PFSK-1 (cell line): ENCODE measurements around the gene SP1.
A peak's percentile ranks its signal among the peaks of the same experiment; 100 is the strongest.

Experiments used
- FOXP2 ChIP-seq: optimal IDR thresholded peaks from 2 replicates; pipeline ENCODE3; 2011; ENCODE audit warnings: borderline replicate concordance, control low read depth, inconsistent platforms; ENCODE audit not compliant: insufficient read depth; ENCODE audit errors: extremely low read length, extremely low read depth
- POLR2AphosphoS5 ChIP-seq: IDR thresholded peaks from 2 replicates; pipeline ENCODE4 v1.6.1; 2012; ENCODE audit warnings: low read depth, mild to moderate bottlenecking, control low read depth, low read length, moderate library complexity
- SIN3A ChIP-seq: IDR thresholded peaks from 2 replicates; pipeline ENCODE4 v1.6.1; 2012; ENCODE audit warnings: mild to moderate bottlenecking, low read length, moderate library complexity, borderline replicate concordance; ENCODE audit not compliant: insufficient read depth
- TAF1 ChIP-seq: IDR thresholded peaks from 2 replicates; pipeline ENCODE4 v1.6.1; 2012; ENCODE audit warnings: low read length, control low read depth, borderline replicate concordance; ENCODE audit not compliant: insufficient read depth
- TF ChIP-seq, protein P1 (sequence below), 2 experiments: IDR thresholded peaks; 2 replicates each; pipeline versions ENCODE4 v1.6.1 to v1.8.0; 2011 to 2012; ENCODE audit warnings: low read depth in 2 of 2, low read length in 2 of 2, control low read depth in 1 of 2, inconsistent platforms in 1 of 2, mild to moderate bottlenecking in 1 of 2, moderate library complexity in 1 of 2; ENCODE audit not compliant: insufficient read depth in 1 of 2

SP1 gene

GRCh38 chr12:53378724-53379388 is 1.1 kb upstream of the SP1 start:
- TF ChIP-seq POLR2AphosphoS5 (no peak; the same call in 1 of the 2 replicates), TAF1 (no peak)
- TF ChIP-seq, protein P1, sequence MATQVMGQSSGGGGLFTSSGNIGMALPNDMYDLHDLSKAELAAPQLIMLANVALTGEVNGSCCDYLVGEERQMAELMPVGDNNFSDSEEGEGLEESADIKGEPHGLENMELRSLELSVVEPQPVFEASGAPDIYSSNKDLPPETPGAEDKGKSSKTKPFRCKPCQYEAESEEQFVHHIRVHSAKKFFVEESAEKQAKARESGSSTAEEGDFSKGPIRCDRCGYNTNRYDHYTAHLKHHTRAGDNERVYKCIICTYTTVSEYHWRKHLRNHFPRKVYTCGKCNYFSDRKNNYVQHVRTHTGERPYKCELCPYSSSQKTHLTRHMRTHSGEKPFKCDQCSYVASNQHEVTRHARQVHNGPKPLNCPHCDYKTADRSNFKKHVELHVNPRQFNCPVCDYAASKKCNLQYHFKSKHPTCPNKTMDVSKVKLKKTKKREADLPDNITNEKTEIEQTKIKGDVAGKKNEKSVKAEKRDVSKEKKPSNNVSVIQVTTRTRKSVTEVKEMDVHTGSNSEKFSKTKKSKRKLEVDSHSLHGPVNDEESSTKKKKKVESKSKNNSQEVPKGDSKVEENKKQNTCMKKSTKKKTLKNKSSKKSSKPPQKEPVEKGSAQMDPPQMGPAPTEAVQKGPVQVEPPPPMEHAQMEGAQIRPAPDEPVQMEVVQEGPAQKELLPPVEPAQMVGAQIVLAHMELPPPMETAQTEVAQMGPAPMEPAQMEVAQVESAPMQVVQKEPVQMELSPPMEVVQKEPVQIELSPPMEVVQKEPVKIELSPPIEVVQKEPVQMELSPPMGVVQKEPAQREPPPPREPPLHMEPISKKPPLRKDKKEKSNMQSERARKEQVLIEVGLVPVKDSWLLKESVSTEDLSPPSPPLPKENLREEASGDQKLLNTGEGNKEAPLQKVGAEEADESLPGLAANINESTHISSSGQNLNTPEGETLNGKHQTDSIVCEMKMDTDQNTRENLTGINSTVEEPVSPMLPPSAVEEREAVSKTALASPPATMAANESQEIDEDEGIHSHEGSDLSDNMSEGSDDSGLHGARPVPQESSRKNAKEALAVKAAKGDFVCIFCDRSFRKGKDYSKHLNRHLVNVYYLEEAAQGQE (IDR thresholded peaks at IDR 0.05; ENCODE audit: insufficient read depth in 1 of 2, low read depth in 2 of 2, low read length in 2 of 2), result 0 out of 4 replicates have a peak, but pooled peaks of 1 of the 2 experiments have one; percentile 29

- TF ChIP-seq SIN3A, result 0 out of 2 replicates have a peak, but pooled peaks have one; percentile 18
- TF ChIP-seq, protein P1 (IDR thresholded peaks at IDR 0.05; ENCODE audit: insufficient read depth in 1 of 2, low read depth in 2 of 2, low read length in 2 of 2), result no peak
- TF ChIP-seq TAF1, result peak; percentile 85
- no peak for TF ChIP-seq FOXP2
- TF ChIP-seq POLR2AphosphoS5, result peak; percentile 94
Observed at GRCh38 chr12:53379389-53380103, 430 bp upstream of the SP1 start.

GRCh38 chr12:53380794-53381730 is 1.1 kb downstream of the SP1 start:
- TF ChIP-seq FOXP2, result no peak
- TF ChIP-seq, protein P1 (IDR thresholded peaks at IDR 0.05; ENCODE audit: insufficient read depth in 1 of 2, low read depth in 2 of 2, low read length in 2 of 2), result no peak
- TF ChIP-seq SIN3A, result no peak
- TF ChIP-seq POLR2AphosphoS5, result no peak
- TF ChIP-seq TAF1, result no peak

- TF ChIP-seq TAF1 (no peak), SIN3A (no peak), POLR2AphosphoS5 (no peak), FOXP2 (no peak)
- TF ChIP-seq, protein P1 (IDR thresholded peaks at IDR 0.05; ENCODE audit: insufficient read depth in 1 of 2, low read depth in 2 of 2, low read length in 2 of 2), result no peak
Observed at GRCh38 chr12:53381731-53382630, 2.0 kb downstream of the SP1 start.
